Activated CD8-positive, alpha-beta memory T cell treated with anti-CD3 and anti-CD28 coated beads for 4 hours (primary cell): ENCODE results near the gene CAMTA1.

Source experiments
- DNase-seq, 2 donors: peaks; one replicate each; pipeline ENCODE4 v3.0.0-alpha.2; 2020; ENCODE audit warnings: low read depth in 2 of 2

The CAMTA1 gene

GRCh38 chr1:7006996-7007871 is 222.0 kb downstream of the CAMTA1 start:
- DNase-seq = no peak

- no peak for DNase-seq
These were observed 222.6 kb downstream of the CAMTA1 start for GRCh38 chr1:7007902-7008301.

- DNase-seq = no peak
These were observed 223.1 kb downstream of the CAMTA1 start for GRCh38 chr1:7008331-7008730.

GRCh38 chr1:7008975-7009740 is 223.9 kb downstream of the CAMTA1 start:
- no peak for DNase-seq

- DNase-seq = no peak
These were observed 224.7 kb downstream of the CAMTA1 start for GRCh38 chr1:7009741-7010525.

GRCh38 chr1:7010534-7011200 is 225.4 kb downstream of the CAMTA1 start:
- no peak for DNase-seq

GRCh38 chr1:7011826-7012225 is 226.6 kb downstream of the CAMTA1 start:
- DNase-seq = no peak

- DNase-seq = no peak
These were observed 227.2 kb downstream of the CAMTA1 start for GRCh38 chr1:7012461-7012924.

GRCh38 chr1:7013833-7014639 is 228.8 kb downstream of the CAMTA1 start:
- DNase-seq = no peak

- DNase-seq = no peak
These were observed 229.3 kb downstream of the CAMTA1 start for GRCh38 chr1:7014640-7014930.

- DNase-seq = no peak
These were observed 229.8 kb downstream of the CAMTA1 start for GRCh38 chr1:7015022-7015421.

- DNase-seq = no peak
These were observed 233.1 kb downstream of the CAMTA1 start for GRCh38 chr1:7018351-7018750.

GRCh38 chr1:7018826-7019225 is 233.6 kb downstream of the CAMTA1 start:
- DNase-seq = no peak

GRCh38 chr1:7019510-7019909 is 234.3 kb downstream of the CAMTA1 start:
- DNase-seq = no peak

GRCh38 chr1:7022058-7022457 is 236.8 kb downstream of the CAMTA1 start:
- no peak for DNase-seq

GRCh38 chr1:7025013-7025412 is 239.8 kb downstream of the CAMTA1 start:
- no peak for DNase-seq

GRCh38 chr1:7026169-7026568 is 240.9 kb downstream of the CAMTA1 start:
- DNase-seq = no peak

GRCh38 chr1:7032992-7033391 is 247.7 kb downstream of the CAMTA1 start:
- DNase-seq = no peak

- DNase-seq = no peak
These were observed 251.1 kb downstream of the CAMTA1 start for GRCh38 chr1:7036386-7036785.

GRCh38 chr1:7039590-7040220 is 254.5 kb downstream of the CAMTA1 start:
- DNase-seq = no peak
